GM06990 (cell line): Measurements from ENCODE around the gene CDK2AP2.
"Not testable (repeated sequence)": the region's sequence is repeated elsewhere in the genome, so short reads cannot be mapped to it uniquely, and the experiment has no call there.

ENCODE experiments used
- DNase-seq: peaks from one replicate; pipeline ENCODE4 v3.0.0-alpha.2; 2011; ENCODE audit not compliant: insufficient read length; ENCODE audit errors: extremely low read depth
- H3K27me3 ChIP-seq: replicated peaks from 2 replicates; pipeline ENCODE4 v1.6.0; 2011; ENCODE audit warnings: low read length; ENCODE audit not compliant: control insufficient read depth, insufficient read depth
- H3K36me3 ChIP-seq: 2 replicates; pipeline ENCODE4 v1.5.1; 2011; ENCODE audit warnings: low read length; ENCODE audit not compliant: control insufficient read depth, insufficient read depth
- H3K4me3 ChIP-seq: replicated peaks from 2 replicates; pipeline ENCODE4 v1.5.1; 2011; ENCODE audit warnings: low read depth, mild to moderate bottlenecking, control low read depth, low read length
- TF ChIP-seq, protein P1 (sequence below): IDR thresholded peaks from 2 replicates; pipeline ENCODE4 v1.5.1; 2011; ENCODE audit warnings: low read length, control low read depth, mild to moderate bottlenecking, inconsistent platforms; ENCODE audit not compliant: insufficient read depth, poor library complexity, severe bottlenecking

Gene CDK2AP2

DNA sequence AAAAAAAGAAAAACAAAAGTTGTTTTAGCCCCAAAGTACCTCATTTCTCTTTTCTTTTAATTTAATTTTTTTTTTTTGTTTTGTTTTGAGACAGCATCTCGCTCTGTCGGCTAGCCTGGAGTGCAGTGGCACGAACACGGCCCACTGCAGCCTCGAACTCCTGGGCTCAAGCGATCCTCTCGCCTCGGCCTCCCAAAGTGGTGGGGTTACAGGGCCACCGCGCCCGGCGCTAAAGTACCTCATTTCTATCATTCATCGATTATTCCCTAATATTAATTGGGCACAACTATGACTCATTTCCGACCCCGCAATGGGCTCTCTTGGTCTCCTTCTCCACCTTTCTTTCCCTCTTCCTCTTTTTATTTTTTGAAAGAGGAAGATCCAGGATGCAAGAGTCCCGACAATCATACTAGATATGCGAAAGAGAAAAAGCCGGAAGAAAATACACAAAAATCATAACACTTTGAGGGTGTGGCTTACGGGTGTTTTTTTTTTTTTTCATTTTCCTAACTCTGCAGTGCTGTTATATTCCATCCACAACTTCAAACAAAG lies 25.6 kb downstream of the CDK2AP2 start:
- TF ChIP-seq, protein P1, sequence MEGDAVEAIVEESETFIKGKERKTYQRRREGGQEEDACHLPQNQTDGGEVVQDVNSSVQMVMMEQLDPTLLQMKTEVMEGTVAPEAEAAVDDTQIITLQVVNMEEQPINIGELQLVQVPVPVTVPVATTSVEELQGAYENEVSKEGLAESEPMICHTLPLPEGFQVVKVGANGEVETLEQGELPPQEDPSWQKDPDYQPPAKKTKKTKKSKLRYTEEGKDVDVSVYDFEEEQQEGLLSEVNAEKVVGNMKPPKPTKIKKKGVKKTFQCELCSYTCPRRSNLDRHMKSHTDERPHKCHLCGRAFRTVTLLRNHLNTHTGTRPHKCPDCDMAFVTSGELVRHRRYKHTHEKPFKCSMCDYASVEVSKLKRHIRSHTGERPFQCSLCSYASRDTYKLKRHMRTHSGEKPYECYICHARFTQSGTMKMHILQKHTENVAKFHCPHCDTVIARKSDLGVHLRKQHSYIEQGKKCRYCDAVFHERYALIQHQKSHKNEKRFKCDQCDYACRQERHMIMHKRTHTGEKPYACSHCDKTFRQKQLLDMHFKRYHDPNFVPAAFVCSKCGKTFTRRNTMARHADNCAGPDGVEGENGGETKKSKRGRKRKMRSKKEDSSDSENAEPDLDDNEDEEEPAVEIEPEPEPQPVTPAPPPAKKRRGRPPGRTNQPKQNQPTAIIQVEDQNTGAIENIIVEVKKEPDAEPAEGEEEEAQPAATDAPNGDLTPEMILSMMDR = no peak
- H3K36me3 ChIP-seq = no peaks in the 10 kb centered on the region; the same call in 1 of the 2 replicates
- peak overlapping the region; percentile 63 for H3K4me3 ChIP-seq
- H3K27me3 ChIP-seq = no peaks in the 10 kb centered on the region
- DNase-seq = no peak

DNA sequence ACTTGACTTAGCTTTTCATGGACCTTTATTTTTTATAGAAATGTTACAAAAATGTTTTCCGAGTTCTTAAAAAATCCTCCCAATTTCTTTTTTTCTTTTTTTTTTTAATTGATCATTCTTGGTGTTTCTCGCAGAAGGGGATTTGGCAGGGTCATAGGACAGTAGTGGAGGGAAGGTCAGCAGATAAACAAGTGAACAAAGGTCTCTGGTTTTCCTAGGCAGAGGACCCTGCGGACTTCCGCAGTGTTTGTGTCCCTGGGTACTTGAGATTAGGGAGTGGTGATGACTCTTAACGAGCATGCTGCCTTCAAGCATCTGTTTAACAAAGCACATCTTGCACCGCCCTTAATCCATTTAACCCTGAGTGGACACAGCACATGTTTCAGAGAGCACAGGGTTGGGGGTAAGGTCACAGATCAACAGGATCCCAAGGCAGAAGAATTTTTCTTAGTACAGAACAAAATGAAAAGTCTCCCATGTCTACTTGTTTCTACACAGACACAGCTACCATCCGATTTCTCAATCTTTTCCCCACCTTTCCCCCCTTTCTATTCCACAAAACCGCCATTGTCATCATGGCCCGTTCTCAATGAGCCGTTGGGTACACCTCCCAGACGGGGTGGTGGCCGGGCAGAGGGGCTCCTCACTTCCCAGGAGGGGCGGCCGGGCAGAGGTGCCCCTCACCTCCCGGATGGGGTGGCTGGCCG lies 30.5 kb downstream of the CDK2AP2 start:
- H3K27me3 ChIP-seq, DNase-seq, H3K36me3 ChIP-seq, H3K4me3 ChIP-seq: not testable (repeated sequence)

DNA sequence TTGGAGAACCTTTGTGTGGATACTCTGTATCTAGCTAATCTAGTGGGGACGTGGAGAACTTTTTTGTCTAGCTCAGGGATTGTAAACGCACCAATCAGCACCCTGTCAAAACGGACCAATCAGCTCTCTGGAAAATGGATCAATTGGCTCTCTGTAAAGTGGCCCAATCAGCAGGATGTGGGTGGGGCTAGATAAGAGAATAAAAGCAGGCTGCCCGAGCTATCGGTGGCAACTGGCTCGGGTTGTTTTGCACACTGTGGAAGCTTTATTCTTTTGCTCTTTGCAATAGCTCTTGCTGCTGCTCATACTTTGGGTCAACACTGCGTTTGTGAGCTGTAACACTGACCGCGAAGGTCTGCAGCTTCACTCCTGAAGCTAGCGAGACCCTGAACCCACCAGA lies 31.3 kb downstream of the CDK2AP2 start:
- DNase-seq, H3K36me3 ChIP-seq, H3K4me3 ChIP-seq, H3K27me3 ChIP-seq: not testable (repeated sequence)

DNA sequence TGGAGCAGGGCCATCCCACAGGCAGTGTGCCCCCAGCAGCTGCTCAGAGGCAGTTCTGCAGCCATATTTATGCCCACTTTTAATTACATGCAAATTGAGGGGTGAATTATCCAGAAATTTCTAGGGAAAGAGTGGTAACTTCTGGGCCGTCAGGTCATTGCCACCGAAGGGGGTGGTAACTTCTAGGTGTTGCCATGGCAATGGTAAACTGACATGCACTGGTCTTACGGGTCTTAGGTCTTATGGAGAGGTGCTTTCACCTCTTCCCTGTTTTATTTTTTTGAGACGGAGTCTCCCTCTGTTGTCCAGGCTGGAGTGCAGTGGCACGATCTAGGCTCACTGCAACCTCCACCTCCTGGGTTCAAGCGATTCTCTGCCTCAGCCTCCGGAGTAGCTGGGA lies 35.1 kb downstream of the CDK2AP2 start:
- no peak for DNase-seq
- TF ChIP-seq, protein P1 = no peak
- H3K4me3 ChIP-seq = no peak overlapping the region
- H3K36me3 ChIP-seq = no peaks in the 10 kb centered on the region
- H3K27me3 ChIP-seq = no peaks in the 10 kb centered on the region

DNA sequence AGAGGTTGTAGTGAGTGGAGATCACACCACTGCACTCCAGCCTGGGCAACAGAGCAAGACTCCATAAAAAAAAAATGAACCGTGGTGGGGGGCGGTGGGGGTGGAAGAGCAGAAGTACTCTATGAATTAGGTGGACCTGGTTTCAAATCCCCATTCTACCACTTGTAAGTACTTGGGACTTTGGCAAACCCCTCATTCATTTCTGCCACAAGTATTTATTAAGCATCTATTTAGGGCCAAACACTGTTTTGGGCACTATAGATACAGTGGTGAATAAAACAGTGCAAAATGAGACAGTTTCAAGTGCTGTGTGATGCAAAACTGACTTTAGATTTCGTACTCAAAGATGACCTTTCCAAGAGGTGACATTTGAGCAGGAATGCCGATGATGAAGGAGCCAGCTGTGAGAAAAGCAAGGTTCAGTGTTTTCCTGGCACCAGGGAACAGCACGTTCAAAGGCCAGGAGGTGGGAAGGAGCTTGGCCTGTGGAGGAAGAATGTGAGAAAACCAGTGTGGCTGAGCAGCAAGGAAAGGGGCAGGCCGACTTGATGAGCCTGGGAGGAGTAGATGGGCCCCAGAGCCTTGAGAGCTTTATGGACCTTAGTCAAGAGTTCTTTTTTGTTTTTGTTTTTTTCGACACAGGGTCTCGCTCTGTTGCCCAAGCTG lies 37.5 kb downstream of the CDK2AP2 start:
- Histone ChIP-seq H3K36me3 (no peaks in the 10 kb centered on the region; the same call in 1 of the 2 replicates), H3K27me3 (no peaks in the 10 kb centered on the region), H3K4me3 (no peak overlapping the region)
- DNase-seq = peak; percentile 23
- TF ChIP-seq, protein P1 = no peak

DNA sequence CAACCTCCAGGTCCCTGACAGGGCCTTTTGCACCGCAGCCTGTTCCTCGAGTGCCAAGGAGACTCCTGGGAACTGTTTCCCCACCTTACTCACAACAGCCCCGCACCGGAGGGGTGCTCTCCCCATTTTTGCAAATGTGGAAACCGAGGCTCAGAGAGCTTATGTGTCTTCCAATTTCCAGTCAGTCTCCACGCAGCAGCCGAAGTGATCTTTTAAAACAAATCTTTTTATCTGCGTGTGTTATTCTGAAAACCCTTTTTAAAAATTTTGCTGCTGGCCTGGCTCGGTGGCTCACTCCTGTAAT lies 38.5 kb downstream of the CDK2AP2 start:
- no peak for DNase-seq
- Histone ChIP-seq H3K27me3 (no peaks in the 10 kb centered on the region), H3K4me3 (peak overlapping the region; percentile 71), H3K36me3 (no peaks in the 10 kb centered on the region; the same call in 1 of the 2 replicates)
- TF ChIP-seq, protein P1 = no peak
